IPS-15b (cell line): Measurements from ENCODE around the gene RAB3A.

Experiments used
- H3K27me3 ChIP-seq: one replicate; pipeline ENCODE4 v1.6.1; 2013; ENCODE audit warnings: low read length; ENCODE audit not compliant: control insufficient read depth, insufficient read depth
- H3K36me3 ChIP-seq: one replicate; pipeline ENCODE4 v1.6.1; 2013; ENCODE audit warnings: low read length; ENCODE audit not compliant: control insufficient read depth, insufficient read depth
- H3K4me1 ChIP-seq: one replicate; pipeline ENCODE4 v1.6.1; 2013; ENCODE audit warnings: mild to moderate bottlenecking, low read length; ENCODE audit not compliant: control insufficient read depth, insufficient read depth
- H3K4me3 ChIP-seq: one replicate; pipeline ENCODE4 v1.5.1; 2013; ENCODE audit warnings: low read depth, low read length
- H3K9ac ChIP-seq: one replicate; pipeline ENCODE4 v1.6.1; 2013; ENCODE audit warnings: low read depth, mild to moderate bottlenecking, low read length
- H3K9me3 ChIP-seq: one replicate; pipeline ENCODE4 v1.6.1; 2013; ENCODE audit warnings: mild to moderate bottlenecking, low read length; ENCODE audit not compliant: control insufficient read depth, insufficient read depth

RAB3A gene

DNA sequence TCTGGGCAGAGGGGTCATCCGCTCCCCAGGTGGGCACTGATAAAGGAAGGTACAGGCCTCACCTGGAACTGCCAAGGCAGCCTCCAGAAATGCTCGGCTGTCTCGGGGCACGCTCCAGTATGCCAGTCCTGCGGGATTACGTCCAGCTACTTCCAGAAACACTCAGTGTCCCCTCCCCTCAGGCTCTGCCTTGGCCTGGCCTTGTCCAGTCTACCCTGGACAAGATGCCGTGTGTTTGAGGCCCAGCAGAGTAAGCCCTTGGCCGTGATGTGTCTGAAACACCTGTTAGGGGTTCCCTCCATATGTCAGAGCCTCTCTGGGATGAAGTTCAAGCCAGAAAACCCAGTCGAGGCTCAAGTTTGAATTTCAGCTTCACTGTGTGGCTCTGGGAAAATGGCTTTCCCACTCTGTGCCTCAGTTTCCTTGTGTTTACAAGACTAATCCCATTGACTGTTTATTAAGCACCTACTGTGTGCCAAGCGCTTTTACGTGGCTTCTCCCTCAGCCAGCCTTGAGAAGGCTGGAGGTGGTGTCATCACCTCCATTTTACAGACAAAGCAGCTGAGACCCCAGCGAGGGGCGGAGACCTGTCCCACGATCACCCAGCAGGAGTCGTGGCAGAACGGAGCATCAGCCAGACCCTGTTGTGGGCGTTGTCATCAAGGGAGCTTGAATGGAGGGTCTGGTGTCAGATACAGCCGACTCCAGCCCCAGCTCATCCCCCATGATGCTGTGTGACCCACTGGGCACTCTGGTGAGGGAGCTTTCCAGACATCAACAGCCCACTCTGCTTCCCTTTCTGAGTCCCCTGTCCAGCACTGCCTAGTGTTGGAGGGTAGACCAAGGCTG is 52.8 kb downstream of the RAB3A start:
- Histone ChIP-seq H3K36me3 (peaks cover under 1% of the 10 kb centered on the region), H3K9ac (no peak overlapping the region), H3K27me3 (no peaks in the 10 kb centered on the region), H3K4me1 (peaks cover 5% of the 10 kb centered on the region), H3K9me3 (no peaks in the 10 kb centered on the region), H3K4me3 (no peak overlapping the region)

DNA sequence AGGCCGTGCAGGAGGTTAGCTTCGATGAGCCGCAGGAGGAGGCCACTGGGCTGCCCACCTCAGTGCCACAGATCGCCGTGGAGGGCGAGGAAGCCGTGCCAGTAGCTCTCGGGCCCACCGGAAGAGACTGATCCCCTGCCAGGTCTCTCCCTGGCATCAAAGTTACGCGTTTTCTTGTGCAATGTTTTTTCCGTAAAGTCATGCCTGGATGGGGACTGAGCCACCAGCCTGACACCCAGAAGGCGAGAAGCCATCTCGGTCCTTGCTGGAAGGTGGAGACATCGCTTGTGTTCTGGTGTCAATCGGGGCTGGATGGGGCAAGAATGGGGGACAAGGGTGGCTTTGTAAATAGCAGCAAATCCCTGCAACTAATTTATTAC is 54.3 kb downstream of the RAB3A start:
- H3K27me3 ChIP-seq: no peaks in the 10 kb centered on the region
- H3K9me3 ChIP-seq: no peaks in the 10 kb centered on the region
- peaks cover 14% of the 10 kb centered on the region for H3K36me3 ChIP-seq
- no peak overlapping the region for H3K9ac ChIP-seq
- H3K4me3 ChIP-seq: no peak overlapping the region
- H3K4me1 ChIP-seq: peaks cover 5% of the 10 kb centered on the region

DNA sequence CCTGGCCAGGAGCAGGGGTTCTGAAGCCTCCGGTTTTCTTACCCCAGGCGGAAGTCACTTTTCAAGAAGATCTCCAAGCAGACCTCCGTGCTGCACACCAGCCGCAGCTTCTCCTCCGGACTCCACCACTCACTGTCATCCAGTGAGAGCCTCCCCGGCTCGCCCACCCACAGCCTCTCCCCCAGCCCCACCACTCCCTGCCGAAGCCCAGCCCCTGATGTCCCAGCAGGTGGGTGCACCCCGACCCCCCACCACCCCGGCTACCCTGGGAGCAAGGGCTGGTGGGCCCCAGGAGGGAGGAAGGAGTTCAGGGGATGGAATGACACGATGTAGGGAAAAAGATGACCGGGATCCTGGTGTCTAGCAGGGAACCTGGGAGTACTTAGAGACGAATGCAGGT is 56.4 kb downstream of the RAB3A start:
- H3K9ac ChIP-seq: no peak overlapping the region
- H3K36me3 ChIP-seq: peaks cover 27% of the 10 kb centered on the region
- H3K4me3 ChIP-seq: no peak overlapping the region
- H3K9me3 ChIP-seq: no peaks in the 10 kb centered on the region
- H3K4me1 ChIP-seq: peaks cover 3% of the 10 kb centered on the region
- H3K27me3 ChIP-seq: no peaks in the 10 kb centered on the region
